Hepatocyte (in vitro differentiated cells): Measurements from ENCODE around the gene CRHR1.

Experiments
- EZH2 ChIP-seq: fragments of 200-600 bp; sonication (generic); IDR thresholded peaks from 2 replicates; pipeline ENCODE4 v1.6.1; 2016; ENCODE audit warnings: antibody characterized with exemption, mild to moderate bottlenecking, borderline replicate concordance
- EZH2phosphoT487 ChIP-seq: fragments of 200-600 bp; sonication (generic); IDR thresholded peaks from one replicate; pipeline ENCODE4 v1.6.1; 2018; ENCODE audit warnings: antibody characterized with exemption, mild to moderate bottlenecking, low read depth, moderate library complexity; ENCODE audit not compliant: unreplicated experiment, severe bottlenecking
- TF ChIP-seq, protein P1 (sequence below): fragments of 200-600 bp; sonication (generic); IDR thresholded peaks from 2 replicates; pipeline ENCODE4 v1.5.1; 2016; ENCODE audit warnings: antibody characterized with exemption, mild to moderate bottlenecking; ENCODE audit not compliant: poor library complexity

DNA sequence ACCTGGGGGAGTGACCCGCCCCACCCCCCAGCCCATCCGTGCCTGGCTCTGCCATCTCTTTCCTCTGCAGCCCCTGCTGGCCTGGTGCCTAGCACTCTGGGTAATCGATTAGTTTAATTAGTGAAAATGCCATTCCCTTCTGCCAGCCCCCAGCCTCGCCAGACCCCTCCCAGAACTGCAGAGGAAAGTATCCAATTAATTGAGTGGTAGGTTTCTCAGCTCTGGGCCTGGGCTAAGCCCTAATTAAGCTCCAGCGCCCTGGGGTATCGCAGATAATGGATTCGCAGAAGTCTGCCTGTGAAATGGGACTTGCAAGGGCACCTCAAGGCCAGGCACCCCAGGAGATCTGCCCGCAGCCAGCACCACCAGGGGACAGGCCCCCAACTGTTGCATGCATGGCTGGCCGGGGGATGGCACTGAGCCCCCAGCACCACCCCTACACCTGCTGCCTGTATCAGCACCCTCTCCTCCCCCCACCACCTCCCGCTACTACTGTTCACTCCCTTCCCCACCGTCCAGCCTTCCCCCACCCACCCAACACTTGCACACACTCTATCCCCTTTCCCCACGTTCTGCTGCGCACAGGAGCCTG, 40.9 kb downstream of the CRHR1 start:
- TF ChIP-seq, protein P1, sequence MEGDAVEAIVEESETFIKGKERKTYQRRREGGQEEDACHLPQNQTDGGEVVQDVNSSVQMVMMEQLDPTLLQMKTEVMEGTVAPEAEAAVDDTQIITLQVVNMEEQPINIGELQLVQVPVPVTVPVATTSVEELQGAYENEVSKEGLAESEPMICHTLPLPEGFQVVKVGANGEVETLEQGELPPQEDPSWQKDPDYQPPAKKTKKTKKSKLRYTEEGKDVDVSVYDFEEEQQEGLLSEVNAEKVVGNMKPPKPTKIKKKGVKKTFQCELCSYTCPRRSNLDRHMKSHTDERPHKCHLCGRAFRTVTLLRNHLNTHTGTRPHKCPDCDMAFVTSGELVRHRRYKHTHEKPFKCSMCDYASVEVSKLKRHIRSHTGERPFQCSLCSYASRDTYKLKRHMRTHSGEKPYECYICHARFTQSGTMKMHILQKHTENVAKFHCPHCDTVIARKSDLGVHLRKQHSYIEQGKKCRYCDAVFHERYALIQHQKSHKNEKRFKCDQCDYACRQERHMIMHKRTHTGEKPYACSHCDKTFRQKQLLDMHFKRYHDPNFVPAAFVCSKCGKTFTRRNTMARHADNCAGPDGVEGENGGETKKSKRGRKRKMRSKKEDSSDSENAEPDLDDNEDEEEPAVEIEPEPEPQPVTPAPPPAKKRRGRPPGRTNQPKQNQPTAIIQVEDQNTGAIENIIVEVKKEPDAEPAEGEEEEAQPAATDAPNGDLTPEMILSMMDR = no peak
- TF ChIP-seq EZH2 = no peak
- no peak for TF ChIP-seq EZH2phosphoT487
